ENCODE measurements around the gene HGFAC. TPM values are rescaled to one million over a fixed set of nuclear protein-coding genes. Genes with fewer than 3 reads are reported as not detected.

Gene HGFAC
- 0.66 TPM in 1 of 2 replicates, not detected in the other for total RNA-seq

GRCh38 chr4:3441501-3442459 is at the start of gene HGFAC:
Gene HGFAC (plus strand): TSS chr4:3441968. CDS start chr4:3442002, 34 bp downstream.

GRCh38 chr4:3462790-3463415 is 21.1 kb downstream of the HGFAC start, which contains the start of gene DOK7:
Gene DOK7 (plus strand): TSS chr4:3463306. CDS start chr4:3463376, 70 bp downstream.

Other genes starting within 250 kb of the HGFAC start
- gene MSANTD1, start 192.8 kb upstream of the HGFAC start, total RNA-seq = 0.44 and 0.83 TPM in 2 replicates
- 22.3 and 23.3 TPM in 2 replicates for gene RGS12, start 148.9 kb upstream of the HGFAC start, total RNA-seq
- gene DOK7, start 21.3 kb downstream of the HGFAC start, total RNA-seq = 0.17 TPM in 1 of 2 replicates, not detected in the other
- 105 and 152 TPM in 2 replicates for gene LRPAP1, start 90.5 kb downstream of the HGFAC start, total RNA-seq